ENCODE data around the gene DOK5. TPM values are rescaled to one million over a fixed set of nuclear protein-coding genes. Genes with fewer than 3 reads are reported as not detected.
"Not testable (repeated sequence)": the region's sequence is repeated elsewhere in the genome, so short reads cannot be mapped to it uniquely, and the experiment has no call there.

Gene DOK5
- total RNA-seq, 1 donor from 2014 or later: not detected

DNA sequence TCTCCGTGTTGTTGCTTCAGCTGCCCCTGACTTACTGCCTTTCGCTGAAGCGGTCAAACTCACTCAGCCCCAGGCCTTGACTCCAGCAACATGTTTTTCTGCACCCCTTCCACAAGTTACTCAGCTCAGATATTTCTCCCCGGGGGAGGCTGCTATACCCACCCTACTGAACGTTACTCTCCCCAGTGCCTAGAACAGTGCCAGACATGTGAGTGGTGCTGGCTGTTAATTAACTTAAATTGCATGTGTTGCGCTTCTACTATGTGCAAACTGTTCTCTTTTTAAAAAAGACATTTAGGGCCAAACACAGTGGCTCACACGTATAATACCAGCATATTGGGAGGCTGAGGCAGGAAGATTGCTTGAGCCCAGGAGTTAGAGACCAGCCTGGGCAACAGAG, 41.2 kb upstream of the DOK5 start:
- Mint-ChIP-seq H3K27ac (no peak overlapping the region), H3K36me3 (ENCODE audit: low read depth) (no peaks in the 10 kb centered on the region), H3K4me1 (no peaks in the 10 kb centered on the region), H3K4me3 (no peak overlapping the region), H3K27me3 (no peaks in the 10 kb centered on the region), H3K9me3 (peaks cover 3% of the 10 kb centered on the region)
- ChIA-PET CTCF (no interaction called here), POLR2A (no interaction called here)
- intact Hi-C loops (cut with micrococcal nuclease): no loop called here
- no peak for TF ChIP-seq CTCF (IDR thresholded peaks at IDR 0.05)
- ATAC-seq (ENCODE audit: low read depth) (no peak), DNase-seq (no peak)

- intact Hi-C loops (cut with micrococcal nuclease): no loop called here
These were observed 40.4 kb upstream of the DOK5 start for GRCh38 chr20:54435015-54435414.

GRCh38 chr20:54436410-54436809, 39.0 kb upstream of the DOK5 start:
- CTCF ChIA-PET: not testable (repeated sequence)

More at GRCh38 chr20:54435015-54435414, 40.4 kb upstream of the DOK5 start:
- ChIA-PET CTCF (no interaction called here), POLR2A (no interaction called here)
- TF ChIP-seq CTCF (IDR thresholded peaks at IDR 0.05): no peak
- DNase-seq: no peak
- no peak for ATAC-seq (ENCODE audit: low read depth)
- Mint-ChIP-seq H3K27me3 (no peaks in the 10 kb centered on the region), H3K27ac (no peak overlapping the region), H3K4me3 (no peak overlapping the region), H3K4me1 (no peaks in the 10 kb centered on the region), H3K36me3 (ENCODE audit: low read depth) (no peaks in the 10 kb centered on the region), H3K9me3 (peaks cover 3% of the 10 kb centered on the region)

GRCh38 chr20:54438166-54438565, 37.2 kb upstream of the DOK5 start:
- intact Hi-C loops (cut with micrococcal nuclease): no loop called here
- H3K36me3 Mint-ChIP-seq (ENCODE audit: low read depth): no peaks in the 10 kb centered on the region
- H3K27me3 Mint-ChIP-seq: no peaks in the 10 kb centered on the region
- ATAC-seq (ENCODE audit: low read depth): no peak
- no peaks in the 10 kb centered on the region for H3K9me3 Mint-ChIP-seq
- no peaks in the 10 kb centered on the region for H3K4me1 Mint-ChIP-seq
- H3K4me3 Mint-ChIP-seq: no peak overlapping the region
- ChIA-PET CTCF (no interaction called here), POLR2A (no interaction called here)
- H3K27ac Mint-ChIP-seq: no peak overlapping the region
- TF ChIP-seq CTCF (IDR thresholded peaks at IDR 0.05): no peak
- DNase-seq: no peak

More at GRCh38 chr20:54436410-54436809, 39.0 kb upstream of the DOK5 start:
- H3K4me3 Mint-ChIP-seq; H3K4me1 Mint-ChIP-seq; ATAC-seq (ENCODE audit: low read depth); H3K27me3 Mint-ChIP-seq; H3K27ac Mint-ChIP-seq; intact Hi-C loops (cut with micrococcal nuclease); H3K36me3 Mint-ChIP-seq (ENCODE audit: low read depth); POLR2A ChIA-PET; DNase-seq; H3K9me3 Mint-ChIP-seq: not testable (repeated sequence)

GRCh38 chr20:54450207-54450606, 25.2 kb upstream of the DOK5 start:
- ChIA-PET POLR2A (no interaction called here), CTCF (no interaction called here)
- intact Hi-C loops (cut with micrococcal nuclease): no loop called here
- Mint-ChIP-seq H3K4me3 (no peak overlapping the region), H3K4me1 (no peaks in the 10 kb centered on the region), H3K9me3 (peaks cover 2% of the 10 kb centered on the region), H3K27me3 (no peaks in the 10 kb centered on the region), H3K36me3 (ENCODE audit: low read depth) (no peaks in the 10 kb centered on the region), H3K27ac (no peak overlapping the region)
- no peak for TF ChIP-seq CTCF (IDR thresholded peaks at IDR 0.05)
- DNase-seq: no peak
- no peak for ATAC-seq (ENCODE audit: low read depth)

DNA sequence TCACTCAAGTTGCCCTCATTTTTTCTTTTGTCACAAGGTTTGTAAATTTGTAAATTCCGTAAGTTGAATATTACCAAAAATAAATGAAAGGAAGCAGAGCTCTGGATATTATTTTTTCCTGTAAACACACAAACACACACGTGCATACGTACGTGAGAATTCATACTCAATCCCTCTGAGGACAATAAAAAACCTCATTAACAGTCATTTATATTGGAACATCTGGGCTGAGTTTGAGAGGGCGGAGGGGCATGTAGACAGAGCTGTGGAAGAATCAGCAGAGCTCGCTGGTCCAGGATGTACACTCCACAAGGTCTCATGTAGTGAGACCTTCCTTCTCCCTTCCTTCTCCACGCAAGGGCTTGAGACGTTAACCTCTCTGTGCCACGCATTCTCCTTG, 24.2 kb upstream of the DOK5 start:
- no peak for TF ChIP-seq CTCF (IDR thresholded peaks at IDR 0.05)
- CTCF ChIA-PET: no interaction called here
- Mint-ChIP-seq H3K27me3 (no peaks in the 10 kb centered on the region), H3K4me1 (no peaks in the 10 kb centered on the region), H3K27ac (no peak overlapping the region), H3K4me3 (no peak overlapping the region), H3K36me3 (ENCODE audit: low read depth) (no peaks in the 10 kb centered on the region), H3K9me3 (peaks cover 2% of the 10 kb centered on the region)
- no peak for ATAC-seq (ENCODE audit: low read depth)
- DNase-seq: no peak
- POLR2A ChIA-PET: no interaction called here
- intact Hi-C loops (cut with micrococcal nuclease): no loop called here

All from activated B cell treated with CpG ODN at 0.5 μM for 24 hours (primary cell).